ENCODE measurements around the gene CDH20.

CDH20 gene

DNA sequence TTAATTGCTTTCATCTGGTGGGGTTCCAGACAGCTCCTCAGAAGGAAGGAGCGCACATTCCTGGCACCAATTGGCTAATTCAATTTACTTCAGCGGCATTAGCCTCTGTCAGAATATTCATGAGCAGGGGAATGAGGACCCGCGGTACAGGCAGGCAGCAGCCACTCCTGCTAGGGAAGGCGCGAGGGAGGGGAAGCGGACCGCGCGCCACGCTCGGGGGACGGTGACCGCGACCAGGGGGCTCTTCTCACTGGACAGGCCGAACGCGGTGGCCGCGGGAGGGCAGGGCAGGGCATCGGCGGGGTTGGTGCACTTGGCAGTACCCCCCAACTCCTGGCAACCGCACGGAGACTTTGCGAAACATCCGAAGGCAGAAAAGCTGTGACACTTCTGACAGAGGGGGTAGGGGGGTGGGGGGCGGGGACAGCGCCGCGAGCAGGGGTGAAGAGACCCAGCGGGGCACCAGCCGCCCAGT is at the start of gene CDH20:
Gene CDH20 (plus strand): TSS at position 160 of the 475 bp plus-strand sequence.
- no peak for DNase-seq

GRCh38 chr18:61284039-61284438 is 49.2 kb upstream of the CDH20 start:
- DNase-seq: no peak

DNA sequence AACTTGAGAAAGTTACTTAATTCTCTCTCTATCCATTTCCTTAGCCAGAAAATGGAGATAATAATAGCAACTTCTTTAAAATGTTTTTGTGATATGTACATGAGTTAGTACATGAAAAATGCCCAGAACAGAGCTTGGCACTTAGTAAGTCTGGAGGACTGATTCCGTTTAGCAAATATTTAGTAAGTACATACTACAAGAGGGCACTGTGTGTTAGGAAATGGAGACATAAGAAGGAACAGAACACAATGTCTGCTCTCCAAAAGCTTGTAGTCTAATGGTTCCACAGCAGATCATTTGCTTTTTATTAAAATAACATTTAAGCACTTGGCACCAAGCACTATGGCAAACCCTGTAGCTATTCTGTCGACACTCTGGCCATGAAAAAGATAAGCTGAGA is 47.5 kb upstream of the CDH20 start:
- no peak for DNase-seq

- no peak for DNase-seq
These were observed 46.4 kb upstream of the CDH20 start for GRCh38 chr18:61286867-61287266.

DNA sequence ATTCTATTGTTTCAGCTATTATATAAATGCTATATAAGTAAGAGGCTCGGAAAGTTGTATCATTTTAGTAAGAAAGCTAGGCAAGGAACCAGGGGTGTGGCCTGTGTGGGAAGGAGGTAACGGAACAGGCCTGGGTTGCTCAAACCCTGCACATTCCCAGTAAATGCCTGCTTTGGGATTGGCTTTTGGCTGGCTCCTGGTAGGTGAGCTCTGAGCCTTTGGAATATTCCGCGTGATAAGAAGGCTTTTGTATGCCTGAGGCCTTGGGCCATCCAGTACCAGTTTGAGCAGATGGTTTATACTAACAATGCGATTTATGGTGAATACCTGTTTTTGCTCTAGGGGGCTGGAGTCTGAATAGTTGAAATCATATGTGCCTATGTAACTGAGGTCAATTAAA is 42.6 kb upstream of the CDH20 start:
- no peak for DNase-seq

GRCh38 chr18:61292280-61293035 is 40.8 kb upstream of the CDH20 start:
- no peak for DNase-seq

GRCh38 chr18:61295153-61295552 is 38.1 kb upstream of the CDH20 start:
- DNase-seq: no peak

- no peak for DNase-seq
These were observed 25.2 kb upstream of the CDH20 start for GRCh38 chr18:61308004-61308403.

GRCh38 chr18:61308795-61309393 is 24.3 kb upstream of the CDH20 start:
- DNase-seq: no peak

DNA sequence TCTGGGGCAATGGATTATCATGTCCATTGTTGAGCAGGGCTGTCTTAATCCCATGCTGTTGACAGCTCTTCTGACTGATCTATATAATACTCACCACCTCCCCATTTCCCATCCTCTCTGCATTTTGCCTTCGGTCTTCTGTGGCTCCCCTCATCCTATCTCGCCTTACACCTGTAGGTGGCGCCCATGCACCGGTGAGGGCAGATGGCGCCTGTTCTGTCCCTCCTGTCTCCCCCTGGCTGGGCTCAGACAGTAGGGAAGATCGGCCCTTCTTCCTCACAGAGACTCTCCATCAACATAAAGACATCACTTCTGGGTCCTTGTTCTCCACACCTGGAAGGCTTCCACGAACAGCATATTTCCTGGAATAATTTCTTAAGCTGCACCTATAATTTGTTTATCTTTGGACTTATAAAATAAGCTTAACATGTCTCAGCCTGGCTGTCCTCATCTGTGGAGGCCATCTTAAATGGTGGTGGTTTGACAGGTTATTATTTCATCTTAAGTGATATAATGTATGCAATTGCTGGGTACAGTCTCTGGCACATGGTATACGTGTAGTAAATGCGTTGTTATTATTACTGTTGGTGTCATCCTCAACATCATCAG is 10.9 kb upstream of the CDH20 start:
- peak; percentile 72 for DNase-seq

DNA sequence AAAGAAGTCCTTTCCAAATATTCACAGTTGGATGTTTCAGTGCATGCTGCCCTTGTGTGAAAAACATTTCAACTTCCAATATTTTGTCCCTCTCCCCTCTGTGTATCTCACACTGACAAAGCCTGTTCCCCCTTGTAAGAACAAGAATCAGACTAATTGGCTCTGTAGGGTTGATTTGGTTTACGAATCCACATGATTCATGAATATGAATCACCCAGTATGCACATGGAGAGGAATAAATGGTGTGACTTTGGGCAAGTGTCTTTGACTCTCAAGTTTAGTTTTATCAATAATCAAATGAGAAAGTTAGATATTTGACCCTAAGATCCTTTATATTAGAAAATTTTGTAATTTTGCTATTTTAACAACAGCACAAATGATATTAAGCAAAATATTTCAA is 9.3 kb upstream of the CDH20 start:
- DNase-seq: no peak

GRCh38 chr18:61326407-61326806 is 6.8 kb upstream of the CDH20 start:
- no peak for DNase-seq

GRCh38 chr18:61329398-61329797 is 3.8 kb upstream of the CDH20 start:
- no peak for DNase-seq

GRCh38 chr18:61331051-61331450 is 2.2 kb upstream of the CDH20 start:
- DNase-seq: no peak

DNA sequence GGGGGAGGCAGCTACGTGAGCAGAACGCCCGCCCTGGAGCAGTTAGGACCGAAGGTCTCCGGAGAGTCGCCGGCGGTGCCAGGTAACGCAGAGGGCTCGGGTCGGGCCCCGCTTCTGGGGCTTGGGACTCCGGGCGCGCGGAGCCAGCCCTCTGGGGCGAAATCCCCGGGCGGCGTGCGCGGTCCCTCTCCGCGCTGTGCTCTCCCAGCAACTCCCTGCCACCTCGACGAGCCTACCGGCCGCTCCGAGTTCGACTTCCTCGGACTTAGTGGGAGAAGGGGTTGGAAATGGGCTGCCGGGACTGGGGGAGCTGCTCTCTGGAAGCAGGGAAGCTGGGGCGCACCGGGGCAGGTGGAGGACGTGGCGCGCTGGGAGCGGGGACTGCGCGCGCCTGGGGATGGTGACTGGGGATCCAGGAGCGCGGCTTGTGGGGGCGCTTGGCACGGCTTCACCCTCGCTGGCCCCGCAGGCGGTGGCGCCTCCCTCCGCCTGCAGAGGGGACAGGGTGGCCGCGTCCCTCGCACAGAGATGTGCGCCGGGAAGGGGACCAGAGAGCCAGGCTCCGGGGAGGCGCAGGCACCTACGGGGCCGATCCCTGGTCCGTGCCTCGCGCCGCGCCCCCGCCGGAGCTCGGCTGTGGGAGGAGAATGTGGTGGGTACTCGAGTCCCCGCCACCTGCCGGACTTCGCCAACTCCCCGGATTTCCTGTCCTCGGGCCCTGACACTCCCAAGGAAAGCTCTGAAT is 688 bp downstream of the CDH20 start:
- DNase-seq: no peak

GRCh38 chr18:61334491-61334850 is 1.2 kb downstream of the CDH20 start:
- DNase-seq: no peak

DNA sequence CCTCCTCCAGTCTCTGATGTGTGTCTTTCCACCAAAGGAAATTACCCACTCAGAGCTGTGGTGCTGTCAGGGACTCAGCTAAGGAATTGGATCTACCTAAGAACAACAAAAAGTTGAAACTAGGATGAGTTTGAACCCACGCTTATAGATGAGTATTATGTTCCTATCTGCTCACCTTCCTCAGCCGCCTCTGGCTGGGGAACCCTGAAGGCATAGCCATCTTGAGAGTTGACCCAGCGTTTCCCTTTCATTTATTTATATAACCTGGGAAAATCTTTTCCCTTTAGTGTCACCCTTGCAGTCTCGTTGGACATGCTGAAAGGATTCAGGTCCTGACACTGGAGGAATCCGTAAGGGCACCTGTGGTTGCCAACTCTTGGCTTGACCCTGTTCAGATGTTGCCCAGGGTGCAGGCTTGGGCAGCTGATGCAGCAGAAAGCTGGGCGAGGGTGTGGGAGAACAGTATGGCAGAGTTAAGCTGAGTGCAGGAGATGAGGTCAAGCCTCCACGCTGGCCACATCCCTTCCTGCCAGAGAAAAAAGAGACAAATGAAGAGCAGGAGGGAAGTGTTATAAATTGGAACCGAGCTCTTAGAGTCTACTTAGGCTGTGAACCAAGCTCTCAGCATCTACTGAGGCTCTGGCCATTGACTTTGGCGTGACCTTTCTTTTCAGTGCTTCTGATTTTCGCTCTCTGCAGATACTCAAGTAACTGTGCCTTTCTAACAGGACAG is 1.9 kb downstream of the CDH20 start:
- no peak for DNase-seq

GRCh38 chr18:61335684-61336555 is 2.7 kb downstream of the CDH20 start:
- no peak for DNase-seq

DNA sequence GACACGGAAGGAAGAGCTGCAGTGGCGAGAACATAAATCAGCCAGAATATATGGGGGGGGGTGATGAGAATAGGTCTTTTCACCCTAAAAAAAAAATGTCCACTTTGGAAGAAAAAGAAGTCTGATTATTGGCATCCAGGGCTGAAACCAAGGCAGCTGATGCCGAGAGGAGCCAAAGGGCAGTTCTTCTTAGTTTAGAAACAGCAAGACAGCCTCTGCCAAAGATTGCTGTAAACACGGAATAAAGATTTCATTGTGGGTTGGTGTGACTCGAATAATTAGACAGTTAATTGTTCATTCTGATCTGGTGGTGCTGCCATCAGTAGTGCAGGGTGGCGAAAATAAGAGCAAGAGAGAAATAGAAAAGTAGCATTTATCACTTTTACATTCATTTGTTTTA is 3.5 kb downstream of the CDH20 start:
- no peak for DNase-seq

- no peak for DNase-seq
These were observed 4.3 kb downstream of the CDH20 start for GRCh38 chr18:61337527-61337926.

GRCh38 chr18:61340148-61340547 is 6.9 kb downstream of the CDH20 start:
- DNase-seq: no peak

DNA sequence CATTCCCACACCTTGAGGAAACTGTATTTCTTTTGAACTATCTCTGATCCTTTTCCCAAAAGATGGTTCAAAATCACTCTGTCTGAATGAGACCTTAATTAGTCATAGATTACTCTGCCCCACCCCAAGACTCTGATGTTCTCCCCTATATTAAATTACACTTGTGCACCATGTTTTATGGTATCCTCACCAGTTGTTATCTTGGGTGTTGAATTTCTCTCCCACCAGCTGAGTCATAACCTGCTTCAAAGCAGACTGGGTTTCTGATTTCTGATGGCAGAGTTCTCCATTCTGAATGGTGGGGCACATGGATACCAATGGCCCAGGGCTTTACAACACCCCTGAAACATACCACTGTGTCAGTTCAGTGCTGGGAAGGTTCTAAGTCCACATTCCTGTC is 15.0 kb downstream of the CDH20 start:
- DNase-seq: no peak
